IMR-90 (cell line): ENCODE data around the gene KBTBD13. TPM values are rescaled to one million over a fixed set of nuclear protein-coding genes. Genes with fewer than 3 reads are reported as not detected.

ENCODE experiments used
- ATAC-seq: fragments of 200-7000 bp; cut with Tn5 transposase; 2 replicates; pipeline ENCODE4 v1.9.1; 2020; ENCODE audit warnings: low read depth, mild to moderate bottlenecking, moderate library complexity
- Bru-seq: library from RNA; stranded (reverse); fragments of 400-500 nt; gene quantifications from one replicate; lab custom pipeline; 2021; lab: Mats Ljungman, UMichigan
- BruChase-seq, 2 experiments: library from RNA; stranded (reverse); fragments of 400-500 nt; gene quantifications; one replicate each; lab custom pipeline; 2021; lab: Mats Ljungman, UMichigan
- BruUV-seq: library from RNA; stranded (reverse); fragments of 400-500 nt; replicated peaks from 2 replicates; lab custom pipeline; 2021; lab: Mats Ljungman, UMichigan
- CTCF ChIA-PET: fragments of 300-600 bp; formaldehyde crosslinking; extraction: SDS; loops from one replicate; lab custom pipeline; 2021; ENCODE audit warnings: antibody characterized with exemption; lab: Yijun Ruan, JAX
- POLR2A ChIA-PET: fragments of 300-600 bp; sonication (Branson Sonifier 250); formaldehyde crosslinking; loops from one replicate; lab custom pipeline; 2022; ENCODE audit warnings: antibody characterized with exemption; ENCODE audit not compliant: unreplicated experiment; lab: Charles Lee
- DNase-seq: peaks from one replicate; pipeline ENCODE4 v3.0.0; 2013
- H2AFZ ChIP-seq: replicated peaks from 2 replicates; pipeline ENCODE3; 2013; ENCODE audit warnings: low read length, mild to moderate bottlenecking; ENCODE audit not compliant: poor library complexity
- H2AK5ac ChIP-seq: 2 replicates; pipeline ENCODE4 v1.6.1; 2013; ENCODE audit warnings: low read depth, low read length, inconsistent platforms
- H2AK9ac ChIP-seq: replicated peaks from 2 replicates; pipeline ENCODE3; 2013; ENCODE audit warnings: mild to moderate bottlenecking, low read depth, low read length, moderate library complexity; ENCODE audit not compliant: poor library complexity
- H2BK120ac ChIP-seq: 2 replicates; pipeline ENCODE4 v1.6.1; 2013; ENCODE audit warnings: low read depth, low read length, inconsistent platforms
- H2BK15ac ChIP-seq: 3 replicates; pipeline ENCODE4 v1.6.1; 2013; ENCODE audit warnings: low read depth, low read length, inconsistent platforms
- H2BK20ac ChIP-seq: 2 replicates; pipeline ENCODE4 v1.6.1; 2013; ENCODE audit warnings: low read depth, mild to moderate bottlenecking, inconsistent platforms, low read length, moderate library complexity
- H2BK5ac ChIP-seq: 2 replicates; pipeline ENCODE4 v1.6.1; 2013; ENCODE audit warnings: mild to moderate bottlenecking, low read depth, low read length, inconsistent platforms; ENCODE audit not compliant: poor library complexity, severe bottlenecking
- H3K14ac ChIP-seq: replicated peaks from 2 replicates; pipeline ENCODE4 v1.6.1; 2013; ENCODE audit warnings: low read depth, low read length, inconsistent platforms
- H3K18ac ChIP-seq: 2 replicates; pipeline ENCODE4 v1.6.1; 2013; ENCODE audit warnings: low read depth, low read length, control low read depth
- H3K23ac ChIP-seq: 2 replicates; pipeline ENCODE4 v1.6.1; 2013; ENCODE audit warnings: low read depth, low read length, inconsistent platforms
- H3K27ac ChIP-seq: 2 replicates; pipeline ENCODE4 v1.5.1; 2013; ENCODE audit warnings: mild to moderate bottlenecking, control low read depth, low read length; ENCODE audit not compliant: insufficient read depth
- H3K27me3 ChIP-seq: 2 replicates; pipeline ENCODE4 v1.6.1; 2013; ENCODE audit warnings: low read length; ENCODE audit not compliant: control insufficient read depth, insufficient read depth
- H3K36me3 ChIP-seq: 2 replicates; pipeline ENCODE4 v1.6.1; 2013; ENCODE audit warnings: low read length, mixed read lengths; ENCODE audit not compliant: control insufficient read depth, insufficient read depth
- H3K4ac ChIP-seq: 2 replicates; pipeline ENCODE4 v1.6.1; 2013; ENCODE audit warnings: low read depth, low read length, inconsistent platforms
- H3K4me1 ChIP-seq: 2 replicates; pipeline ENCODE4 v1.6.1; 2013; ENCODE audit warnings: low read length, mixed read lengths; ENCODE audit not compliant: control insufficient read depth, insufficient read depth
- H3K4me2 ChIP-seq: 2 replicates; pipeline ENCODE4 v1.6.1; 2013; ENCODE audit warnings: low read depth, mild to moderate bottlenecking, control low read depth, low read length, moderate library complexity
- H3K4me3 ChIP-seq: 2 replicates; pipeline ENCODE4 v1.5.1; 2013; ENCODE audit warnings: low read depth, mild to moderate bottlenecking, control low read depth, low read length, moderate library complexity; ENCODE audit not compliant: insufficient read depth
- H3K56ac ChIP-seq: 2 replicates; pipeline ENCODE4 v1.6.1; 2013; ENCODE audit warnings: low read length, inconsistent platforms; ENCODE audit not compliant: insufficient read depth; ENCODE audit errors: extremely low read depth
- H3K79me1 ChIP-seq, 2 experiments: 2 replicates each; pipeline ENCODE4 v1.6.1; 2013; ENCODE audit warnings: low read length in 2 of 2, inconsistent platforms in 1 of 2, low read depth in 1 of 2
- H3K9ac ChIP-seq: 2 replicates; pipeline ENCODE4 v1.6.1; 2013; ENCODE audit warnings: low read depth, low read length, control low read depth
- H3K9me1 ChIP-seq: 2 replicates; pipeline ENCODE4 v1.6.1; 2013; ENCODE audit warnings: low read length, inconsistent platforms; ENCODE audit not compliant: insufficient read depth
- H3K9me3 ChIP-seq: 2 replicates; pipeline ENCODE4 v1.6.1; 2013; ENCODE audit warnings: low read length; ENCODE audit not compliant: control insufficient read depth, insufficient read depth
- H4K20me1 ChIP-seq: 2 replicates; pipeline ENCODE4 v1.6.1; 2013; ENCODE audit warnings: low read length, inconsistent platforms; ENCODE audit not compliant: insufficient read depth
- H4K5ac ChIP-seq: 2 replicates; pipeline ENCODE4 v1.6.1; 2013; ENCODE audit warnings: mild to moderate bottlenecking, low read depth, low read length, control low read depth
- H4K8ac ChIP-seq, 2 experiments: 2 replicates each; pipeline ENCODE4 v1.6.1; 2013; ENCODE audit warnings: low read depth in 2 of 2, low read length in 2 of 2, control low read depth in 1 of 2, inconsistent platforms in 1 of 2
- H4K91ac ChIP-seq: 2 replicates; pipeline ENCODE4 v1.6.1; 2013; ENCODE audit warnings: low read depth, low read length, inconsistent platforms; ENCODE audit not compliant: insufficient read depth
- BHLHE40 ChIP-seq: fragments of 150-350 bp; IDR thresholded peaks from 2 replicates; pipeline ENCODE4 v1.6.1; 2016; ENCODE audit warnings: mild to moderate bottlenecking, low read depth, low read length
- CHD1 ChIP-seq: IDR thresholded peaks from 2 replicates; pipeline ENCODE4 v1.6.1; 2012; ENCODE audit warnings: low read depth, low read length, improper control_type of control experiment
- POLR2A ChIP-seq: IDR thresholded peaks from 2 replicates; pipeline ENCODE4 v1.6.1; 2012; ENCODE audit warnings: mild to moderate bottlenecking, low read depth, low read length
- RCOR1 ChIP-seq: IDR thresholded peaks from 2 replicates; pipeline ENCODE4 v1.6.1; 2012; ENCODE audit warnings: mild to moderate bottlenecking, low read length, improper control_type of control experiment; ENCODE audit not compliant: insufficient replicate concordance
- WGBS, 2 experiments: methylation state at CpG; one replicate each; pipeline versions ENCODE4 v1.1.5 to v1.1.7; 2013; ENCODE audit warnings: missing lambda C conversion rate in 2 of 2; ENCODE audit not compliant: insufficient read length in 1 of 2; ENCODE audit errors: extremely low coverage in 2 of 2; 5-methylcytosine and 5-hydroxymethylcytosine counted together
- dilution Hi-C: fragments of 300-500 bp; cut with HindIII; formaldehyde crosslinking; loops from one replicate; pipeline ENCODE4 v1.14.3; 2018; ENCODE audit warnings: low sequenced_read_pairs; ENCODE audit not compliant: unreplicated experiment
- in situ Hi-C: fragments of 300-500 bp; cut with MboI; formaldehyde crosslinking; loops from 3 replicates; pipeline ENCODE4 v1.14.3; 2019; ENCODE audit warnings: low sequenced_read_pairs, inconsistent platforms, mixed read lengths
- intact Hi-C: fragments of 100-400 bp; cut with micrococcal nuclease; formaldehyde crosslinking; loops from 2 replicates; pipeline ENCODE4 v1.10.0; 2022
- long read RNA-seq: library from polyadenylated mRNA; unstranded; transcript quantifications from one replicate; pipeline ENCODE4 v2.0.0, GENCODE V29; 2021; ENCODE audit not compliant: unreplicated experiment
- polyA plus RNA-seq, 3 experiments: library from polyadenylated mRNA; depleted of rRNA; stranded (reverse); fragments of >200 nt; gene quantifications; 2 replicates each; pipeline ENCODE4 v1.2.3, GENCODE V29; 2012; ENCODE audit warnings: low replicate concordance in 1 of 3
- total RNA-seq: library from RNA; depleted of rRNA; stranded (reverse); fragments of >200 nt; gene quantifications from 2 replicates; pipeline ENCODE4 v1.2.3, GENCODE V29; 2012; rRNA removed

KBTBD13 gene
- total RNA-seq (not detected in 2 replicates), polyA plus RNA-seq (2012; rRNA removed) (not detected in 2 replicates), Bru-seq, nascent RNA (not detected), BruChase-seq, experiment 1, labeled RNA remaining after a 6-hour chase (not detected), BruChase-seq, experiment 2, labeled RNA remaining after a 2-hour chase (not detected)
- polyA plus RNA-seq (2012; cell fraction: cytosol; rRNA removed), result not detected in 2 replicates
- not detected in 2 replicates for polyA plus RNA-seq (2012; cell fraction: nucleus; rRNA removed; ENCODE audit: low replicate concordance)
- long read RNA-seq, result 0 reads

- Histone ChIP-seq H2AK5ac (no peak within 1 kb of the TSS), H3K18ac (no peak within 1 kb of the TSS), H2AFZ (no peak within 1 kb of the TSS), H3K27me3 (peaks cover 27% of the 10 kb centered on the region), H2BK20ac (no peak within 1 kb of the TSS), H3K27ac (no peak within 1 kb of the TSS), H3K4ac (no peak within 1 kb of the TSS), H3K4me2 (no peak within 1 kb of the TSS), H2AK9ac (no peak within 1 kb of the TSS), H4K8ac (no peak within 1 kb of the TSS), H4K91ac (no peak within 1 kb of the TSS), H3K56ac (no peak within 1 kb of the TSS), H3K4me3 (no peak within 1 kb of the TSS), H3K9me1 (peaks cover 11% of the 10 kb centered on the region; the same call in 1 of the 2 replicates), H3K23ac (no peak within 1 kb of the TSS), H3K9me3 (no peaks in the 10 kb centered on the region), H2BK120ac (no peak within 1 kb of the TSS), H4K5ac (no peak within 1 kb of the TSS), H2BK5ac (no peak within 1 kb of the TSS), H2BK15ac (no peak within 1 kb of the TSS), H4K20me1 (no peaks in the 10 kb centered on the region), H3K14ac (no peak within 1 kb of the TSS), H3K79me1 (no peaks in the 10 kb centered on the region), H3K9ac (no peak within 1 kb of the TSS), H3K36me3 (no peaks in the 10 kb centered on the region), H3K4me1 (peaks cover 7% of the 10 kb centered on the region)
- dilution Hi-C loops (no loop called here), in situ Hi-C loops (no loop called here), intact Hi-C loops (no loop called here)
- TF ChIP-seq POLR2A (no peak), RCOR1 (no peak), CHD1 (no peak), BHLHE40 (no peak)
- BruUV-seq, result no TSS peak
- POLR2A ChIA-PET, result no interaction called here
- DNase-seq, result no peak
- CTCF ChIA-PET, result no interaction called here
- no peak for ATAC-seq
- WGBS, 2 experiments, result 92% methylated on average over 51 of the region's 73 CpGs; no CpG with 5 or more reads in 1 of the 2 experiments
Observed at GRCh38 chr15:65076486-65077290, at the start of gene KBTBD13. TSS of gene KBTBD13 (plus strand) at chr15:65076746. CDS start at chr15:65076816, 70 bp downstream.
